LNCAP (cell line): ENCODE data around the gene DSTYK.
A peak's percentile ranks its signal among the peaks of the same experiment; 100 is the strongest.

ENCODE experiments used
- TF ChIP-seq, protein P1 (sequence below): fragments of 450-650 bp; IDR thresholded peaks from 2 replicates; pipeline ENCODE4 v1.5.1; 2017; ENCODE audit warnings: mild to moderate bottlenecking

Gene DSTYK

DNA sequence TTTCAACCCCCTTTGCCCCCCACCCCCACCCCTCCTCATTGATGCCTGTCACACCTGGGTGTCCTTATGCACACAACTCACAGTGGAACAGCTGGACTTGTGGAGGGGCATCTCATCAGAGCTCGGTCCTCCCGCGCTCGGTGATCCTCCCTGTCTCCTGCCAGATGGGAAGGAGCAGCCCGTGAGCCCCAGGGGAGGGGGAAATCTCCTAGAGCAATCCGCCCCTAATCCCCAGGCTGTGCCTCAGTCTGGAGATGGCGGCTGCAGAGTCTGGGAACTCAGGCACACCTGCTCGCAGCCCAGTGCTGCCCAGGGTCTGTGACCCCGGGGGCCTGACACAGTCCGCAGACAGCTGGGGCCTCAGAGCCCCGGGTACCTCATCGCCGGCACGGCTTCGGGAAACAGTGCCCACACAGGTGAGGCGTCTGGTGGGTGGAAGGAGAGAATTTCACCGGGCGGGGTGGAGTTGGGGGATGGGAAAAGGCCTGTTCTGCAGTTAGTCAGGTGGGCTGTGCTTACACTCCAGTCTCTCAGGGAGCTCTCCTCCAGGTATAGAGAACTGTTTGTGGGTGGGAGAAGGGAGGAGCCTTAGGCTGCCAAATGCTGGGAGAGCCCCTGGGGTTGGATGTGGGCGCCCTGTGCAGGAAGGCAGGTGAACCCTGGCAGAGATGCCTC, 45.6 kb upstream of the DSTYK start:
- TF ChIP-seq, protein P1, sequence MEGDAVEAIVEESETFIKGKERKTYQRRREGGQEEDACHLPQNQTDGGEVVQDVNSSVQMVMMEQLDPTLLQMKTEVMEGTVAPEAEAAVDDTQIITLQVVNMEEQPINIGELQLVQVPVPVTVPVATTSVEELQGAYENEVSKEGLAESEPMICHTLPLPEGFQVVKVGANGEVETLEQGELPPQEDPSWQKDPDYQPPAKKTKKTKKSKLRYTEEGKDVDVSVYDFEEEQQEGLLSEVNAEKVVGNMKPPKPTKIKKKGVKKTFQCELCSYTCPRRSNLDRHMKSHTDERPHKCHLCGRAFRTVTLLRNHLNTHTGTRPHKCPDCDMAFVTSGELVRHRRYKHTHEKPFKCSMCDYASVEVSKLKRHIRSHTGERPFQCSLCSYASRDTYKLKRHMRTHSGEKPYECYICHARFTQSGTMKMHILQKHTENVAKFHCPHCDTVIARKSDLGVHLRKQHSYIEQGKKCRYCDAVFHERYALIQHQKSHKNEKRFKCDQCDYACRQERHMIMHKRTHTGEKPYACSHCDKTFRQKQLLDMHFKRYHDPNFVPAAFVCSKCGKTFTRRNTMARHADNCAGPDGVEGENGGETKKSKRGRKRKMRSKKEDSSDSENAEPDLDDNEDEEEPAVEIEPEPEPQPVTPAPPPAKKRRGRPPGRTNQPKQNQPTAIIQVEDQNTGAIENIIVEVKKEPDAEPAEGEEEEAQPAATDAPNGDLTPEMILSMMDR, result no peak

DNA sequence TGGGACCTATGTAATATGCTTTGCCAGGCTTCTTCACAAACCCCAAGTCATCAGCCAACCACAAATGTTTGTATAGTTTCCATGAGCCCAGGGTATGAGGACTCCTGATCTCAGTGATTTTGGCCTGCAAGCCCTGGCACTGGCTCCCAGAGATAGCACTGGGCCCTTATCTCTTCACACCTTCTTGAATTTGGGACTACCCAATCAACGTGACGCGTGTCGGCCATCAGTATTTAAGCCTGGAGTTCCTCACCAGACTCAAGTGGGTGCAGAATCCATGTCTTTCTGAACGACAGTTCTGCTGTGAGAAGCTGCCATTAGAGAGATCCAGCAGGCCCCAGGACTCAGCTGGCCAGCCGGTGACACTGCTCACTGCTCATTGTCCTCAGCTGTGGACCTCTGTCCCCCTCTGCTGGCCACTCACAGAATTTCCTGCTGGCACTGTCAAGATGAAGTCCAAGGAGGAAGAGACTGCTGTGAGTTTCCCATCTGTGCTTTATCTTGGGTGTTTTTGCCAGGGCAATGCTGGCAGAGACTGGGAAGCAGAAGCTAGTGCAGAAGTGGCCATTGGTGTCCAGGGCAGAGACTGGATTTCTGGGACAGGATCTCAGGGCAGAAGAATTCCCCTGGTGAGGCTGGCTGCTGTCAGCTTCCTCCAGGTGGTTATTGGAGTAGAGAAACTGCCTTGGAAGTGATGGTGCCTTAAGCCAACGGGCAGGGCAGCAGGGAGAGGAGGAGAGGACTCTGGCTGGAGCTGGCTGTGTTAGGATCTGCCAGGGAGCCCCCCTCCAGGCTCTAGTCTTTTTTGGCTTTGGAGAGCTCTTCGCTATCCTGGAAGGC, 44.7 kb upstream of the DSTYK start:
- TF ChIP-seq, protein P1, result peak; percentile 97

DNA sequence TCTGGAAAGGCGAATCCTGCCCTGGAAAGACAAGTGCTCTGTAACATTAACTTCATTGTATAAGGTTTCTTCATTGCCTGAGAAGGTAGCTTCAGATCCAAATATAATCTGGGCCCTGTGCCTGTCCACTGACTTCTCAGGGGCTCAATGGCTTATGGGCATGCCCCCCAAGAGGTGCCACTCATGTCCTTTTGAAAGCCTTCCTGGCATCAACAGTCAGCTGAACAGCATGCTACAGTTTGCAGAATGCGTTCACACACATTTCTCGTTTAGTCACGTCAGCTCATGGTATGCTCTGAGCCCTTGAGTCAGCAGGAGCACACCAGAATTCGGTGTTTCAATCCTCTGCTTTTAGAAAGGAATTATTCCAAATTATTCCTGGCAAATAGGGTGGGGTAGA, 40.1 kb upstream of the DSTYK start:
- TF ChIP-seq, protein P1, result no peak

DNA sequence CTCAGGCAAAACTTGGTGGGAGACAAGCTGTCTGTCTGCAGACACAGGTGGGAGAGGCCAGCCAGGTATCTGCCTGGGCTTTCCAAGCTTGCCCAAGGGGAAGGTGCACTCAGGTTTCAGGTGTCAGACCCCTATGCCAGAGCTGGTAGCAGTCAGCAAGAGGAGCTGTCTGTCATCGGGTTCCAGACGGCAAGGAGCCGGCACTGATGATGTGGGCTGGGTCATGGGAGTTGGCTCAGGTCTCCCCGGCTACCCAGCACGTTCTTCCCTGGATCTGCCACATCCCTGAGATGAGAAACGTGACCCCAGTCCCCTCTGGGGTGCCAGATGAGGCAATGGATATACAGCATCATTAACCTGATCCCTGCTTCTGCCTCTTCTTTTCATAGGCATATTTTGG, 39.2 kb upstream of the DSTYK start:
- TF ChIP-seq, protein P1, result no peak

DNA sequence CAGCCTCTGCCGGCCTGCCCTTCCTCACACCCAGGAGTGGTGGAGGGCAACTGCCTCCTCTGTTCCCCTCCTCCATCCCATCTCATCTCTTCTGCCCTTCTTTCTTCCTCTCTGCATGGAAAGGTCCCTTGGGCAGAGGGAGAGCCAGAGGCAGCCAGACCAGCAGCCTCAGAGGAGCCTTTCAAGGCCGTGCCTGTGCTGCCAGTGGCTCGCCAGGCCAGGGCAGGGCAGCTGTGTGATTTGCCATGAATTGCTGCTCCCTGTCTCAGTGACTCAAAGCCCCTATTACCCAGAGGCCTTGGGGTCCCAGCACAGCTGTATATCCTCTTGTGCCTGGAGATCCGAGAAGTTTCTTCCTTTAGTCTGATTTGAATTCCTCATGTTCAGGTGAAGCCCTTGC, 38.1 kb upstream of the DSTYK start:
- TF ChIP-seq, protein P1, result no peak

DNA sequence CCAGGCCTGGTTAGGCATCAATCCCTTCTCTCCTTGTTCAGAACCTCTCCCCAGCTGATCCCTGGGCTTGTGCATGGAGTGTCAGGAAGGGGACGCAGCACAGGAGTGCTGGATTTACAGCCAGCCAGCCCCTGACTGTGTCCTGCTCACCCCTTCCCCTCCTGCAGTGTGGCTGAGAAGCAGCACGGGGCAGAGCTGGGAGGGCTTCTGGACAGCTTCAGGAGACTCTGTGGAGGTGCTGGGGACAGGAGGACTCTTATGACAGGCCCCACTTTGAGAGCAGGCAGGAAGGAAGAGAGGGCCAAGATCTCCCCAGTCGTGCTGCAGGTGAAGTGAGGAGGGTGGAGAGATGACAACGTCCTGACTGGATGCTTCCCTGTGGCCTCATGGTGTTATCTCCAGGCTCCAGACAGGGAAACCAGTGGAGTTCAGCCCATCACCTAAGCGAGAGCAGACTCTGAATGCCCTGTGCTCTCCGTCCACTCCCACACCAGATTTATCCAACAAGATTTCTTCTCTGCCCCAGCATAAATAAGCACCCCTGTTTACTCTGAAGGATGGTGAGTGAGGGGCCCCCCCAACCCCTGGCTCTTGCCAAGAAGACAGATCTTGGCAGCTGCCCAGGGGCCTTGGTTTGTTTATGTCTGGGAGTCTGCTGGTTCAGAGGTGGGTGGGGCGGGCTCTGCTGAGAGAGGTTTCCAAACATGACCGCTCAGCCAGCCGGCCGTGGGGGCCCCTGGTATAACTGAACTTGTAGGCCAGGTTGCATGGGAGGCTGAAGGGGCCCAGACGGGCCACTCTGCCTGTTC, 37.5 kb upstream of the DSTYK start:
- TF ChIP-seq, protein P1, result no peak

DNA sequence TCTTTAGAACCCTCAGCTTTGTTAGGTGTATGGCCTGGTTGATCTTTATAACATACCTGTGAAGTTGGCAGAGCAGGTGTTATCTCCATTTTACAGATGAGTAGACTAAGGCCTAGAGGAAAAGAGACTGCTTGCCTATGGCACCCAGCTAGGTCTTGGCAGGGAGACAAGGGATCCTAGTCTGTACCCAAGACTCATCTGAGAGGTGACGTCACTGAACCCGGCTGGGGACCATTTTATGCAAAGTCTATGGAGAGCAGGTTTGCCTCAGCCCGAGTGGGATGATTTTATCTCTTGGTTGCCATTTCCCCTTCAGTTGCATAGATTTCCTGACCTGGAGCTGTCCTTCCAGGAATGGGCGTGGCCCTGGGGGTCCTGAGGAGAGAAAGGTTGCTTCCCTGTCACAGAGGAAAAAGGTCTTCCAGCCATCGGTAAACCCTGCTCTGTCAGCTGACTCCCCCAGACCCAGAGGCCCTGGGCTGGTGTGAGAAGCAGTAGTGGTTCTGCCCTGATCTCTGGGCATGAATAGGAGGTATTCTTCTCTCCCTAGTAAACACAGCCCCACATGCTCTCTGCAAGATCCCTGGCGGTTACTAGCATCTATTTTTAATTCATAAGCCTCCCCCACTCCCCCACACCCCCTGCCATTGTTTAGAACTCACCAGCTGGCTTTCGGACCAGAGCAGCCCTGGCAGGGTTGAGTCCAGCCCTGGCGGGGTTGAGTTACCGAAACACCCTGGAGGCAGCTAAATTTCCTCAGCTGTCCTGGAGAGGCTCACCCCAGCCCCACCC, 35.8 kb upstream of the DSTYK start:
- TF ChIP-seq, protein P1, result no peak
